ENCODE data around the gene PRMT6.

Gene PRMT6

GRCh38 chr1:107095647-107096046 lies 39.2 kb downstream of the PRMT6 start:
- DNase-seq, result no peak

DNA sequence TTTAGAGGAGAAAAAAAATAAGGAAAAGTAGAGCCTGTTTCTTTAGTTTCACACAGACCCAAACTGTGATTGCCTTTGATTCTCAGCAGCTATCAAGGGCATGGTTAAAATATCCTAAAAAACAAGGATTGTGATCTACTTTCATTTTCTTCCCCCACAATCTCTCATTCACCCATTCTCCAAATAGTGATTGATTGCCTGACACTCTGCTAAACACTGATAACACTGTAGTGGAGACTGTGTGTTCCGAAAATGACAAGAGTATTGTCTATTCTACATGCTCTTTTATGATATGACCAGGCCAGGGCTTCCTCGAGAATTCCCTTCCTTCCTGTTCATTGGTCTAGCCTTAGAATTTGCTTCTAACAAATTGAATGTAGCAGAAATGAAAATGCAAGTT lies 40.2 kb downstream of the PRMT6 start:
- no peak for DNase-seq

DNA sequence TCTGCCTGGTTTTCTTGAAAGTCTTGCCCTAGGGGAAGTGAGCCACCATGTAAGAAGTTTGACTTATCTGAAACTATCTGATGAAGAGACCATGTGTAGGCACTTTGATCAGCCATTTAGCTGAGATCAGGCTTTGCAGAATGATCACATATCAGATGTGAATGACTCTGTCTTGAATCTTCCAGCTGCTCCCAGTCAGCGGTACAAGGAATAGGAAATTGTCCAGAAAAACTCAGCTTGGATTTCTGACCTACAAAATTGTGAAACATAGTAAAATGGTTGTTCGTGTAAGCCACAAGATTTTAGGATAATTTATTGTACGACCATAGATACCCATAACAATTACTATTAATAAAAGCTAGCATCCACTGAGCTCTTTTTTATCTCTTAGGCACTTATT lies 42.5 kb downstream of the PRMT6 start:
- DNase-seq, result no peak

DNA sequence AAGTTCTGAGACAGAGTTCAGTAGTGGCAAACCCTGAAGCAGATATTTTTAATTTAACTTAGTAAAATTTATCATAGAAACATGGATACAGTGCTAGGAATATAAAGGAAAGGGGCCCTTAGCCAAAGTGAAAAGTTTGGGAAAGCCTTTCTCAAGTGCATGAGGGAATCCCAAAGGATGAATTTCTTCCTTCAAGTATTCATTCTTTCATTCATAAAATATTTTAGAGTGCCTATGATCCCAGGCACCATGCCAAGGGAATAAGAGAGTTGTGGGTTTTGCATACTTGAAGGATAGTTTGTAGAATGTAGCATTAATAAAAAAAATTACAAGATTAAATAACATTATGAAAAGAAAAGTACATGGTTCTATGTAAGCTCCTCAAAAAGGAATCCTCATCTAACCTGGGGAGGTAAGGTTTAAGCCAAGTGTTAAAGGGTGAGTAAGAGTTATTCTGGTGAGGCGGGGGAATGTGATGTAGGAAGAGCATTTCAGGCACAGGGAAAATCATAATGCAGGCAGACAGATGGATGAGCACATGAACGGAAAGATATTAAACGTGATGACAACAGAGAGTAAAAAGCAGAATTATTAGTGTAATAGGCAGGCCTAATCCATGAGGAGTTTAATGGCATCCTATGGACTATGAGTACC lies 44.0 kb downstream of the PRMT6 start:
- no peak for DNase-seq

DNA sequence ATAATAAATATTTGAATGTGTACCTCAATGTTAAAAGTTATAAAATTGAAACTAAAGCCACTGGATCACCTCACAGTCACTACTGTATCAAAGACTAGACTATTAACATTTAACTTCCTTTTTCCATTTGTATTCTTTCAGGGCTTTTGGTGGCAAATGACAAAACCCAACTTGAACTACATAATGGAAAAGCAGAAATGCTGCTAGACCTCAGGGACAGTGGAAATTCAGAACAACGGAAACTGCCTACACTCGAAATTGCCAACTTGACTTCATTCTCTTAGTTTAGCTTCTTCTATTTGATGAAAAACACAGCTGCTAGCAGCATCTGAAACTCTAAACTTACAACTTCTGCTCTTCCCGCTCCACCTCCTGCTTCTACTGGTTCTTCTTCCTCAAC lies 49.4 kb downstream of the PRMT6 start:
- DNase-seq, result no peak

Measured in DMS79 treated with DMSO at 0.1 percent for 48 hours (cell line).